NCI-H2081 treated with DMSO at 0.1 percent for 48 hours (cell line): ENCODE results near the gene CSHL1.
"Not testable (repeated sequence)": the region's sequence is repeated elsewhere in the genome, so short reads cannot be mapped to it uniquely, and the experiment has no call there.

Source experiments
- DNase-seq: peaks from one replicate; lab custom pipeline; 2025; lab: John Stamatoyannopoulos, UW

The CSHL1 gene

GRCh38 chr17:63882626-63883126 is 28.4 kb downstream of the CSHL1 start:
- not testable (repeated sequence) for DNase-seq

- DNase-seq, result no peak
These were observed 29.0 kb downstream of the CSHL1 start, which contains the start of gene GH2 for GRCh38 chr17:63881935-63882601. Gene GH2, minus strand, starts transcription at chr17:63881944. Its CDS starts 143 bp downstream, at chr17:63881801.

GRCh38 chr17:63881337-63881736 is 29.7 kb downstream of the CSHL1 start:
- not testable (repeated sequence) for DNase-seq

- DNase-seq, result no peak
These were observed 30.4 kb downstream of the CSHL1 start for GRCh38 chr17:63880706-63881105.

- DNase-seq, result not testable (repeated sequence)
These were observed 32.6 kb downstream of the CSHL1 start for GRCh38 chr17:63878413-63878812.

GRCh38 chr17:63874693-63875092 is 36.4 kb downstream of the CSHL1 start:
- DNase-seq, result not testable (repeated sequence)

GRCh38 chr17:63874061-63874626 is 36.9 kb downstream of the CSHL1 start:
- not testable (repeated sequence) for DNase-seq

DNA sequence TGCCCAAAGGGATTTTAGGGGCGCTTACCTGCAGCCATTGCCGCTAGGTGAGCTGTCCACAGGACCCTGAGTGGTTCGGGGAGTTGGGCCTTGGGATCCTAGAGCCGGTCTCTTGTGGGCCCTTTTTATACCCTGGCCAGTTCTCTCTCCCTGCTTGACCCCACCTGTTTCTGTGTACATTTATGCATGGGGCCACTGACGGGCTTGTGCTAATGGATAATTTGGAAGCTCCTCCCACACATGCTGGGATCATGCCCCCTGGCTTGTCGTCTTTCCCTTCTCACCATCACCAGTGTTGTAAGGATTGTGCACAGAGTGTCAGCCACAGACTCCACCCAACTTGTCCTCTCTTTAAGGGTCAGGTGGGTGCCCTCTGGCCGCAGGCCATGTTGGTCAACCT is 37.5 kb downstream of the CSHL1 start, which contains the start of gene CSH2:
TSS of gene CSH2 (minus strand) at position 101 of the 400 bp plus-strand sequence. CDS start at position 38, 63 bp downstream.
- DNase-seq, result not testable (repeated sequence)

GRCh38 chr17:63871646-63872365 is 39.3 kb downstream of the CSHL1 start:
- not testable (repeated sequence) for DNase-seq

GRCh38 chr17:63870292-63870665 is 40.8 kb downstream of the CSHL1 start:
- not testable (repeated sequence) for DNase-seq

DNA sequence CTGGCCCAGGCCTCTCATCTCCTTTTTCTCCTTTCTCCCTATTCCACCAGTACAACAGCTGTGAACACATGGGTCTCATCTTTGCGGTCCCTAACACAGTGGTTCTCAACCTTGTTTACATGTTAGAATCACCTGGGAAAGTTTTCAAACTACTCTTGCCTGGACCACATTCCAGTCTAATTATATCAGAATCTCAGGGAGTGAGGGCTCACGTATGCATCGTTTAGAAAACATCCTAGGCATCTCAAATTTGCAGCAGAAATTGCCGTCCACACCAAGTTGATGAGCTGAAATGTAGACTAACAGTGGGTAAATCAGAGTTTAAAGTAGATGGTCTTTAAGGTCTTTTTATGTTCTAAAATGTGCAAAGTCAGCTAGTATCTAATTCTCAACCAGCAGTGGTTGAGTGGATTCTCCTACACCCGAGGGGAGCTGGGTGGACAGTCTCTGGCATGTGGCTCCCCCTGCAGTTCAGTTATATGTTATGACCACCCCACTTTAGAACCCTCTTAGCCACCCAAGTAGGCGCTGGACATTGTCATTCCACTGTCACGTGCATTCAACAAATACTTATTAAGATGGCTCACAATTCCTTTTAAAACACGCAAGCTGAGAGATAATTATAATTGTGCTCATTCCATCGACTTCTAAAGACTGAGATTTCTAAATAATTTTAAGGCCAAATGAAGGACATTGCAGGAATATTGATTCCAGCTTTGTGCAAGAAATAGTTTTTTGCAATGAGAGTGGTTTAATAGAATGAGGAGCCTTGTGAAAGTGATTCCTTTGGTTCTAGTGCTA is 41.4 kb downstream of the CSHL1 start:
- DNase-seq, result not testable (repeated sequence)

- not testable (repeated sequence) for DNase-seq
These were observed 44.4 kb downstream of the CSHL1 start for GRCh38 chr17:63866625-63867024.
